ENCODE data around the gene PANX1. TPM values are rescaled to one million over a fixed set of nuclear protein-coding genes. Genes with fewer than 3 reads are reported as not detected.

Gene PANX1
- total RNA-seq, 4 donors from 2014 or later: 9.0 to 20.1 (median 11.3) TPM

GRCh38 chr11:94169516-94169915 is 40.9 kb downstream of the PANX1 start:
- H3K4me3 ChIP-seq: no peak overlapping the region
- in situ Hi-C loops (cut with MboI; ENCODE audit: low pct_ligation_motif_present in 1 of 4, low pct_unique_long_range_greater_than_20kb in 1 of 4, low sequenced_read_pairs in 3 of 4): loop anchor here in 1 of 4 donors (25.0 kb wide), 1 partner anchor 318 kb away; the partner anchor contains the start of genes ANKRD49 and MRE11

DNA sequence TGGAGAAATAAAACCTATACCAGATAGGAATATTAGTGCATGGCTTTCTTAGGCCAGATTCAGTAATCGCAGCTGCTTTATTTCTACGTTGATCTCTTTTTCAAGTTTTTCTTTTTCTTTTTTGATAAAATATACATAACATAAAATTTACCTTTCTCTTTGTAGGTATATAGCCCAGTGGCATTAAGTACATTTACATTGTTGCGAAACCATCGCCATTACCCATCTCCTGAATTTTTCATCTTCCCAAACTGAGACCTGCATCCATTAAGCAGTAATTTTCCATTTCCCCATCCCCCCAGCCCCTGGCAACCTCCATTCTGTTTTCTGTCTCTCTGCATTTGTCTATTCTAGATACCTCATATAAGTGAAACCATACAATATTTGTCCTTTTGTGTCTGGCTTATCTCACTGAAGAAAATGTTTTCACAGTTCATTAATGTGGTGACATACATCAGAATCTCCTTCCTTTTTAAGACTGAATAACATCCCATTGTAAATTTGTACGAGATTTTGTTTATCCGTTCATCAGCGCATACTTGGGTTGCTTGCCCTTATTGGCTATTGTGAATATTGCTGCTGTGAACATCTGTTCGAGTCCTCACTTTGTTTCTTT is 41.4 kb downstream of the PANX1 start:
- Histone ChIP-seq H3K4me3 (no peak overlapping the region), H3K4me1 (peaks cover 0 to 14% (median 5%) of the 10 kb centered on the region in 4 donors), H3K9me3 (no peaks in the 10 kb centered on the region), H3K27ac (no peak overlapping the region), H3K27me3 (no peaks in the 10 kb centered on the region), H3K36me3 (no peaks in the 10 kb centered on the region)
- WGBS, 2 donors (ENCODE audit: low coverage in 1 of 2): 78 to 89% methylated on average over 7 to 8 of the region's 8 CpGs
- in situ Hi-C loops (cut with MboI; ENCODE audit: low pct_ligation_motif_present in 1 of 4, low pct_unique_long_range_greater_than_20kb in 1 of 4, low sequenced_read_pairs in 3 of 4): loop anchor here in 1 of 4 donors (25.0 kb wide), 1 partner anchor 317 kb away; the partner anchor contains the start of genes ANKRD49 and MRE11
- no peak for DNase-seq
- intact Hi-C loops (cut with DNase I; ENCODE audit: low total_unique reads): no loop called here
- TF ChIP-seq POLR2A (IDR thresholded peaks at IDR 0.05) (no peak), POLR2AphosphoS5 (IDR thresholded peaks at IDR 0.05) (no peak), EP300 (IDR thresholded peaks at IDR 0.05; ENCODE audit: low read depth) (no peak), CTCF (IDR thresholded peaks at IDR 0.05) (no peak)

More at GRCh38 chr11:94169516-94169915, 40.9 kb downstream of the PANX1 start:
- intact Hi-C loops (cut with DNase I; ENCODE audit: low total_unique reads): no loop called here
- Histone ChIP-seq H3K4me1 (peaks cover 0 to 9% (median 3%) of the 10 kb centered on the region in 4 donors), H3K9me3 (no peaks in the 10 kb centered on the region), H3K36me3 (no peaks in the 10 kb centered on the region), H3K27ac (no peak overlapping the region), H3K27me3 (no peaks in the 10 kb centered on the region)
- TF ChIP-seq EP300 (IDR thresholded peaks at IDR 0.05; ENCODE audit: low read depth): no peak
- no peak for TF ChIP-seq POLR2AphosphoS5 (IDR thresholded peaks at IDR 0.05)
- WGBS, 2 donors (ENCODE audit: low coverage in 1 of 2): 92% methylated on average over 4 of the region's 4 CpGs; no CpG with 5 or more reads in 1 of the 2 donors
- no peak for DNase-seq

DNA sequence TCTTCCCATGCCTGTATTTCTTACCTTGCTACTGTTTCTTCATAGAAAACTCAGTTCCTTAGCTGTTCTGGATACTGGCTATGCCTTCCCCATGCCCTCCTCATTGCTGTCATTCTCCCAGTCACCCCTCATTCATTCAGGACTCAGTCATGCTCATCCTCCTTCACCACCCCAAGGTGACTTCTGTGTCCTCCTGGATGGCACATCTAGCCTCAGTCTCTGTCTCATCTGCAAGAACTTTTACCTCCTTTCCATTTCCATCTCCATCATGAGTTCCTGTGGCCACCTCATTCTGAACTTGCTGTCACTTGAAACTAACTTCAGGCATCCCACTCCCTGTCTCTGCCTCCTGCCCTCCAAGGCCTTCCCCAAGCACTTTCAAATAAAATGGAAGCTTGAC is 42.3 kb downstream of the PANX1 start:
- TF ChIP-seq POLR2A (IDR thresholded peaks at IDR 0.05) (no peak), EP300 (IDR thresholded peaks at IDR 0.05; ENCODE audit: low read depth) (no peak), CTCF (IDR thresholded peaks at IDR 0.05) (no peak), POLR2AphosphoS5 (IDR thresholded peaks at IDR 0.05) (no peak)
- DNase-seq: no peak
- in situ Hi-C loops (cut with MboI; ENCODE audit: low pct_ligation_motif_present in 1 of 4, low pct_unique_long_range_greater_than_20kb in 1 of 4, low sequenced_read_pairs in 3 of 4) (loop anchor here in 1 of 4 donors (25.0 kb wide), 1 partner anchor 316 kb away; the partner anchor contains the start of genes ANKRD49 and MRE11), intact Hi-C loops (cut with DNase I; ENCODE audit: low total_unique reads) (no loop called here)
- no peaks in the 10 kb centered on the region for H3K27me3 ChIP-seq
- no peaks in the 10 kb centered on the region for H3K9me3 ChIP-seq
- no peaks in the 10 kb centered on the region for H3K36me3 ChIP-seq
- no peak overlapping the region for H3K4me3 ChIP-seq
- peaks cover 0 to 15% (median 7%) of the 10 kb centered on the region in 4 donors for H3K4me1 ChIP-seq
- H3K27ac ChIP-seq: no peak overlapping the region

DNA sequence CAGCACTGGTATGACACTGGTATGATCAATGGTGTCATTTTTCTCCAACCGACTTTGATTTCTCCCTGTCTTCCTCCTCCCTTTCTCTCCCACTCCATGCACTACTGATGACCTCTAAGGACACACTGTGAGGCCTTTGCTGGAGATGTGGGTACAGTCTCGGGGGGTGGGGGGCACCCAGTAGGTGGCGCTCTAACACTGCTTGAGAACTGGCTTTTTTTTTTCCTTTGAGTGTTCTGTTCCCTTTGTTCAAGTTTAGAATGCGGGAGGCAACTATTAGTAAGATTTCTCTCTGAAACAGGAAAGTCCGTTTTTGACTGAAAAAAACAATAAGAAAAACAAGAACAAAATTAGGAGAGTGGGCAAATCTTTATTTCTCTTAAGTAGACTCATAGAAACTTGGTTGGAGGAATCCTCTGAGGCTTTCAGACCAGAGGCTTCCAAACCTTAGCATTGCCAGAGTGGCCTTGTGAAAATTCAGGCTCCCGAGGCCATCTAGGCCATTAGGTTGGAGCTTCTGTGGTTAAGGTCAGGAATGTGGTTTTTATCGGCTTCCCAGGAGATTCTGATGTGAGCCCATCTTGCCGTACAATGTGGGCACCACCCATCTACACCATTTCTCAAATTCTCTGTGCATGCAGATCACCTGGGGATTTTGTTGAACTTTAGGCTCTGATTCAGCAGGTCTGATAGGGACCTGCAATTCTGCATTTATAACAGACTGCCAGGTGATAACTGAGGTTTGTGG is 43.2 kb downstream of the PANX1 start:
- 49 to 73% methylated on average over 5 to 8 of the region's 8 CpGs for WGBS, 2 donors (ENCODE audit: low coverage in 1 of 2)
- intact Hi-C loops (cut with DNase I; ENCODE audit: low total_unique reads) (no loop called here), in situ Hi-C loops (cut with MboI; ENCODE audit: low pct_ligation_motif_present in 1 of 4, low pct_unique_long_range_greater_than_20kb in 1 of 4, low sequenced_read_pairs in 3 of 4) (loop anchor here in 1 of 4 donors (25.0 kb wide), 1 partner anchor 315 kb away; the partner anchor contains the start of genes ANKRD49 and MRE11)
- peak; percentile 34 for DNase-seq
- H3K36me3 ChIP-seq: no peaks in the 10 kb centered on the region
- peak; percentile 43 to 71 (median 61) for TF ChIP-seq CTCF (IDR thresholded peaks at IDR 0.05)
- no peak for TF ChIP-seq POLR2AphosphoS5 (IDR thresholded peaks at IDR 0.05)
- TF ChIP-seq POLR2A (IDR thresholded peaks at IDR 0.05): no peak
- TF ChIP-seq EP300 (IDR thresholded peaks at IDR 0.05; ENCODE audit: low read depth): no peak
- no peak overlapping the region for H3K4me3 ChIP-seq
- H3K27me3 ChIP-seq: no peaks in the 10 kb centered on the region
- H3K27ac ChIP-seq: no peak overlapping the region
- no peaks in the 10 kb centered on the region for H3K9me3 ChIP-seq
- H3K4me1 ChIP-seq: peaks cover 0 to 15% (median 7%) of the 10 kb centered on the region in 4 donors

All from transverse colon (tissue), 4 donors.